Endothelial cell of umbilical vein (primary cell): Measurements from ENCODE around the gene RIMBP2.

Experiments
- CTCF ChIP-seq, 2 donors: IDR thresholded peaks; 1 replicate in 1 of 2; 2 replicates in 1 of 2; pipeline ENCODE4 v1.5.1; 2011; ENCODE audit warnings: low read length in 2 of 2, mild to moderate bottlenecking in 2 of 2, moderate library complexity in 2 of 2, control low read depth in 1 of 2, inconsistent platforms in 1 of 2, low read depth in 1 of 2; ENCODE audit not compliant: insufficient read depth in 1 of 2; ENCODE audit errors: extremely low read depth in 1 of 2
- EZH2 ChIP-seq: IDR thresholded peaks from 2 replicates; pipeline ENCODE4 v1.6.1; 2012; ENCODE audit warnings: borderline replicate concordance, low read depth, mild to moderate bottlenecking, moderate library complexity, low read length, inconsistent platforms; ENCODE audit not compliant: severe bottlenecking
- GATA2 ChIP-seq: IDR thresholded peaks from 2 replicates; pipeline ENCODE4 v1.7.0; 2011; ENCODE audit warnings: low read depth, mild to moderate bottlenecking, moderate library complexity, mixed read lengths, low read length; ENCODE audit not compliant: insufficient read length, insufficient read depth
- JUN ChIP-seq: IDR thresholded peaks from 2 replicates; pipeline ENCODE4 v1.6.1; 2011; ENCODE audit warnings: borderline replicate concordance, low read depth; ENCODE audit not compliant: insufficient read length, insufficient read depth
- MAX ChIP-seq: IDR thresholded peaks from 2 replicates; pipeline ENCODE4 v1.6.1; 2011; ENCODE audit not compliant: insufficient read depth, insufficient read length
- MYC ChIP-seq: IDR thresholded peaks from one replicate; pipeline ENCODE4 v1.6.1; 2011; ENCODE audit warnings: mild to moderate bottlenecking, low read depth, low read length
- POLR2A ChIP-seq: IDR thresholded peaks from 2 replicates; pipeline ENCODE4 v1.6.1; 2012; ENCODE audit warnings: low read depth, mild to moderate bottlenecking, control low read depth, low read length
- POLR2AphosphoS5 ChIP-seq: IDR thresholded peaks from 2 replicates; pipeline ENCODE4 v1.6.1; 2012; ENCODE audit warnings: low read depth, mild to moderate bottlenecking, control low read depth, low read length, moderate library complexity; ENCODE audit not compliant: insufficient read depth

GRCh38 chr12:130441771-130442760 is 274.0 kb downstream of the RIMBP2 start:
- TF ChIP-seq POLR2A (no peak), CTCF (IDR thresholded peaks at IDR 0.05; ENCODE audit: extremely low read depth in 1 of 2, insufficient read depth in 1 of 2, low read depth in 1 of 2, low read length in 2 of 2) (no peak), EZH2 (no peak), POLR2AphosphoS5 (no peak), MAX (no peak), GATA2 (no peak), JUN (no peak), MYC (no peak)
